Caco-2 (cell line): ENCODE data around the gene MTRF1L. TPM values are rescaled to one million over a fixed set of nuclear protein-coding genes. Genes with fewer than 3 reads are reported as not detected.
A peak's percentile ranks its signal among the peaks of the same experiment; 100 is the strongest.

ENCODE experiments used
- BruUV-seq: library from RNA; stranded (reverse); fragments of 400-500 nt; replicated peaks from 2 replicates; lab custom pipeline; 2021; lab: Mats Ljungman, UMichigan
- CTCF ChIA-PET: fragments of 300-600 bp; sonication (Branson Sonifier 250); formaldehyde crosslinking; loops from one replicate; lab custom pipeline; 2022; ENCODE audit warnings: antibody characterized with exemption; lab: Charles Lee
- POLR2A ChIA-PET: fragments of 300-600 bp; sonication (Branson Sonifier 250); formaldehyde crosslinking; loops from one replicate; lab custom pipeline; 2022; ENCODE audit warnings: antibody characterized with exemption; lab: Charles Lee
- DNase-seq, 2 experiments: peaks; one replicate each; pipeline versions ENCODE4 v3.0.0 to v3.0.0-alpha.2; 2020 to 2022
- H3K27me3 ChIP-seq: replicated peaks from 2 replicates; pipeline ENCODE4 v1.6.0; 2011; ENCODE audit warnings: low read length; ENCODE audit not compliant: control insufficient read depth, insufficient read depth
- H3K36me3 ChIP-seq: 2 replicates; pipeline ENCODE4 v1.5.1; 2011; ENCODE audit warnings: low read length; ENCODE audit not compliant: control insufficient read depth, insufficient read depth
- H3K4me1 ChIP-seq: fragments of 250-450 bp; sonication (Bioruptor Pico); 2 replicates; pipeline ENCODE4 v1.5.1; 2020; ENCODE audit warnings: mild to moderate bottlenecking
- H3K4me3 ChIP-seq: 2 replicates; pipeline ENCODE4 v1.5.1; 2011; ENCODE audit warnings: low read depth, mild to moderate bottlenecking, control low read depth, low read length
- H3K9me3 ChIP-seq: fragments of 250-450 bp; sonication (Bioruptor Pico); 2 replicates; pipeline ENCODE4 v1.5.1; 2020; ENCODE audit warnings: mild to moderate bottlenecking, moderate library complexity
- H3K27ac Mint-ChIP-seq: one replicate; pipeline ENCODE4 v1.8.0; 2022; ENCODE audit warnings: mixed read lengths; ENCODE audit not compliant: unreplicated experiment
- H3K27me3 Mint-ChIP-seq: one replicate; pipeline ENCODE4 v1.8.0; 2022; ENCODE audit warnings: mixed read lengths; ENCODE audit not compliant: insufficient read depth, unreplicated experiment
- H3K36me3 Mint-ChIP-seq: one replicate; pipeline ENCODE4 v1.8.0; 2022; ENCODE audit warnings: mild to moderate bottlenecking, mixed read lengths; ENCODE audit not compliant: insufficient read depth, unreplicated experiment
- H3K4me1 Mint-ChIP-seq: one replicate; pipeline ENCODE4 v1.8.0; 2022; ENCODE audit warnings: low read depth, mixed read lengths; ENCODE audit not compliant: unreplicated experiment
- H3K4me3 Mint-ChIP-seq: one replicate; pipeline ENCODE4 v1.8.0; 2022; ENCODE audit warnings: mild to moderate bottlenecking, moderate library complexity, mixed read lengths; ENCODE audit not compliant: unreplicated experiment
- H3K9me3 Mint-ChIP-seq: one replicate; pipeline ENCODE4 v1.8.0; 2022; ENCODE audit warnings: mixed read lengths; ENCODE audit not compliant: unreplicated experiment
- CTCF ChIP-seq, 2 experiments: fragments of 200-600 bp in 1 of 2; IDR thresholded peaks; 1 replicate in 1 of 2; 2 replicates in 1 of 2; pipeline versions ENCODE4 v1.5.1 to v1.8.0; 2011 to 2022; ENCODE audit warnings: antibody characterized with exemption in 1 of 2, control low read depth in 1 of 2, inconsistent platforms in 1 of 2, low read depth in 1 of 2, low read length in 1 of 2, mild to moderate bottlenecking in 1 of 2, moderate library complexity in 1 of 2; ENCODE audit not compliant: insufficient read depth in 1 of 2, severe bottlenecking in 1 of 2, unreplicated experiment in 1 of 2
- intact Hi-C: fragments of 100-400 bp; cut with micrococcal nuclease; formaldehyde crosslinking; loops from one replicate; pipeline ENCODE4 v1.10.0; 2022; ENCODE audit not compliant: unreplicated experiment
- total RNA-seq: library from RNA; stranded (reverse); gene quantifications from 2 replicates; pipeline ENCODE4 v1.2.3, GENCODE V29; 2022

MTRF1L gene
- total RNA-seq, 1 experiment from 2014 or later = 24.4 TPM

- Mint-ChIP-seq H3K4me1 (no peaks in the 10 kb centered on the region), H3K9me3 (no peaks in the 10 kb centered on the region), H3K36me3 (no peaks in the 10 kb centered on the region), H3K27ac (no peak overlapping the region), H3K27me3 (peaks cover 9% of the 10 kb centered on the region), H3K4me3 (no peak overlapping the region)
- no peaks in the 10 kb centered on the region for H3K27me3 ChIP-seq
- ChIA-PET CTCF (no interaction called here), POLR2A (no interaction called here)
- TF ChIP-seq CTCF (IDR thresholded peaks at IDR 0.05; ENCODE audit: insufficient read depth in 1 of 2, low read depth in 1 of 2, low read length in 1 of 2, severe bottlenecking in 1 of 2, unreplicated experiment in 1 of 2) = peak; percentile 66 to 72
- no peaks in the 10 kb centered on the region for H3K4me1 ChIP-seq
- no TSS peak for BruUV-seq
- H3K9me3 ChIP-seq = no peaks in the 10 kb centered on the region
- peak; percentile 52 to 59 for DNase-seq
- intact Hi-C loops = loop anchor here (1.0 to 2.0 kb wide), 4 partner anchors 22 to 160 kb away; partner anchors contain the start of genes FBXO5 and MTRF1L
- no peak overlapping the region for H3K4me3 ChIP-seq
- H3K36me3 ChIP-seq = no peaks in the 10 kb centered on the region
Observed at GRCh38 chr6:153023977-153024708, 21.6 kb upstream of the MTRF1L start.

GRCh38 chr6:153018355-153018754 is 15.8 kb upstream of the MTRF1L start:
- DNase-seq = no peak
- intact Hi-C loops = no loop called here
- H3K27ac Mint-ChIP-seq = no peak overlapping the region
- Histone ChIP-seq H3K4me1 (no peaks in the 10 kb centered on the region), H3K9me3 (no peaks in the 10 kb centered on the region), H3K4me3 (no peak overlapping the region), H3K36me3 (no peaks in the 10 kb centered on the region), H3K27me3 (no peaks in the 10 kb centered on the region)
- peaks cover 8% of the 10 kb centered on the region for H3K4me1 Mint-ChIP-seq
- H3K9me3 Mint-ChIP-seq = no peaks in the 10 kb centered on the region
- no peaks in the 10 kb centered on the region for H3K36me3 Mint-ChIP-seq
- H3K27me3 Mint-ChIP-seq = no peaks in the 10 kb centered on the region
- no peak for TF ChIP-seq CTCF (IDR thresholded peaks at IDR 0.05; ENCODE audit: insufficient read depth in 1 of 2, low read depth in 1 of 2, low read length in 1 of 2, severe bottlenecking in 1 of 2, unreplicated experiment in 1 of 2)
- ChIA-PET CTCF (no interaction called here), POLR2A (no interaction called here)
- H3K4me3 Mint-ChIP-seq = no peak overlapping the region
- no TSS peak for BruUV-seq

GRCh38 chr6:153016846-153017245 is 14.3 kb upstream of the MTRF1L start:
- Mint-ChIP-seq H3K27ac (no peak overlapping the region), H3K4me3 (no peak overlapping the region), H3K36me3 (no peaks in the 10 kb centered on the region), H3K9me3 (no peaks in the 10 kb centered on the region), H3K27me3 (no peaks in the 10 kb centered on the region), H3K4me1 (peaks cover 8% of the 10 kb centered on the region)
- Histone ChIP-seq H3K4me3 (no peak overlapping the region), H3K27me3 (no peaks in the 10 kb centered on the region), H3K36me3 (no peaks in the 10 kb centered on the region), H3K9me3 (no peaks in the 10 kb centered on the region), H3K4me1 (no peaks in the 10 kb centered on the region)
- no TSS peak for BruUV-seq
- intact Hi-C loops = no loop called here
- ChIA-PET POLR2A (no interaction called here), CTCF (no interaction called here)
- peak in 1 of 2 experiments; percentile 31 for DNase-seq
- TF ChIP-seq CTCF (IDR thresholded peaks at IDR 0.05; ENCODE audit: insufficient read depth in 1 of 2, low read depth in 1 of 2, low read length in 1 of 2, severe bottlenecking in 1 of 2, unreplicated experiment in 1 of 2) = no peak
